Tongue (tissue), 2 donors: Measurements from ENCODE around the gene SOBP. TPM values are rescaled to one million over a fixed set of nuclear protein-coding genes. Genes with fewer than 3 reads are reported as not detected.
A peak's percentile ranks its signal among the peaks of the same experiment; 100 is the strongest.

Experiments
- DNase-seq: peaks from one replicate; pipeline ENCODE4 v3.0.0-alpha.2; 2015
- total RNA-seq: library from RNA; depleted of rRNA; stranded (reverse); fragments of >200 nt; gene quantifications from one replicate; pipeline ENCODE4 v1.2.3, GENCODE V29; 2014

The SOBP gene
- total RNA-seq, 1 donor from 2014 or later, result 19.2 TPM

DNA sequence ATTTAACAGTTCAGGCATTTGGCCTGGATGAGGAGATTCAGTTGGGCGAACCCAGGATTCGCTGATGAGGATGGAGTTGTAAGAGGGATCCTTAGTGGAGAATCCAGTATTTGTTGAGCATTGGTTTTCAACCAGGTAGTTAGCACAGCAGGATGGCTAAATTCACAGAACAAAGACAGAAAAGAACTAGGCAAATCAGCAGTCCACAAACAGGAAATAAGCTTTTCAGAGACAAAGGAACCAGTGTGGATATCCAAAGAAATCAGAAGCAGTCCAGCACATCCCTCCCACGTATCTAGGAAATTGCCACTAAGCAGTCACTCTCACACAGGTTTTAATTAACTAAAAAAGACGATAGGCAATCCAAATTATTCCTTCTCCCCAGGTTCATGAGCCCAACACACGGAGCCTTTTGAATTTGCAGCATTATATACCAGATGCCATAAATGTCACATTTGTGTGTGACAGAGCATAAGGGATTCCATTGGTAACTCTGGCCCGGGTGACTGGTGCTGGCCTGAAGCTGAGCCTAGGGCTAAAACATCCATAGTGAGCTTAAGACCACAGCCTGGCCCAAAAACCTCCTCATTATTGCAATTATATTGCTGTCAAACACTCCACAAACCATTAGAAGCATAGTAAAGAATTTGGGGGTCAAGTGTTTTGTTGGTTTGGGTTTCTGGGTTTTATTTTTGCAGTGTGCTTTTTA is 131.5 kb downstream of the SOBP start:
- DNase-seq, result no peak

DNA sequence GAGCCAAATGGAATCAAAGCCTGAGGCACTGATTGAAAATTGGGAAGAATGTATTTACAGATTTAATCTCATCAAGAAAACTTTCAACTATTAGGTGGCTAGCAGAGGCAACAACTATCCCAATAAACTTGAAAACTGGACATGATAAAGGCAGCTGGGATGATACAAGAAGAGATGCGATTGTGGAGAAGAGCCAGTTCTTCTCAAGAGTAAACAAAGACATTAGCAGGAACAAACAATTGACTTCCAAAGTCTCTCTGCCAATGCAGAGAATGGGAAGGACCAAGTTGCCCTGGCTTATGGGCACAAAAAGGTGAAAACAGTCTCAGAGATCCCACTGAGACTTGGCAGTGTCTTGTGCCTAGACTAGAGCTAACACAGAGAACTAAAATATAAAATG is 132.4 kb downstream of the SOBP start:
- DNase-seq, result no peak

DNA sequence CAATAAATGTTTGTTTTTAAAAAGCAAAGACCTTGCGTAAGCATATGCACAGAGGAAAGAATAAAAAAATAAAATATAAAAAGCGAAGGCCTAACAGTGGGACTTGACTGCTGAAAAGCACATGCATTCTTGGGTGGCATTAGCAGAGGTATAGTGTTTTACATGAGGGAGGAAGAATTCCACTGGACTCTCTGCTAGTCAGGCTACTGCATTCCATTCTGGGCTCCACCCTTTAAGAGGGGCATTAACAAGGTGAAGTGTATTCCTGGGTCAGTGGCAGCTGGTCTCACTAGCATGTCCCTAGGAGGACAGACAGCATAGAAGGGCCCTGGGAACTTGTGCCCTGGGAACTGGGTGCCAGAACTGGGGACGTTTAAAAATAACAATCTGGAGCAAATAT is 134.1 kb downstream of the SOBP start:
- DNase-seq, result no peak

DNA sequence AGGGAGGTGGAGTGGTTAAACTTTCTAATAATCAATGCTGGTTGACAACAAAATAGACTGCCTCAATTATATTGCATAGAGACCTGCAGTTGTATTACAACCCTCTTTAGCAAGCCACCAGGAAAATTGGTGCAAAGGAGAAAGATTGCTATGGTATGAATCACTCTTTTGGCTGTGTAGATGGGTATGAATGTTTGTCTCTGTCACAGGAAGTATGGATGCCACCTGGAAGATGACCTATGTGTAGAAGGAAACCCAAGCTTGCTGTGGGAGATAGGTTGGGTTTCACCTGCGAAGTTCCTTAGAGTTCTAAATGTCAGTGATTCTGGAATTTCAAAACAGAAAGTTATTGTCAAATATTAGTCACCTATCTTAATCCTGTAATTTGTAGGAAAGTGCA is 134.6 kb downstream of the SOBP start:
- DNase-seq, result no peak

DNA sequence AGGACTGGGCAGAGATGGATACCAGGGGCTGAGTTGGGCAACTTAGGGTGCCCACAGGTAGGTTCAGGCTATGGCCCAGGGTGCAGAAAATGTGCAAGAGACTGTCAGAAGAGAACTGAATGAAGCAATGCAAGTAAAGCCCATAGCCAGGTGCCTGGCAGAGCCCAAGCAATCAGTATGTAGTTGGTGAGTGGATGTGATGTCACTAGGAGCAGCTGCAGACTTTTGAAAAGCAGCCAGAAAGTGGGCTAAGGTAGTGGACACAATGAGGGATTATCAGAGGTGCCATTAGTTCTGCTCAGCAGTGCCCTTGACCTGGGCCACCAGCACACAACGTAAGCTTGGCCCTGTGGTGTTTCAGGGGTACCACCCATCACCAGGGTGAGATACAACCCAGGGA is 135.3 kb downstream of the SOBP start:
- DNase-seq, result peak; percentile 77

DNA sequence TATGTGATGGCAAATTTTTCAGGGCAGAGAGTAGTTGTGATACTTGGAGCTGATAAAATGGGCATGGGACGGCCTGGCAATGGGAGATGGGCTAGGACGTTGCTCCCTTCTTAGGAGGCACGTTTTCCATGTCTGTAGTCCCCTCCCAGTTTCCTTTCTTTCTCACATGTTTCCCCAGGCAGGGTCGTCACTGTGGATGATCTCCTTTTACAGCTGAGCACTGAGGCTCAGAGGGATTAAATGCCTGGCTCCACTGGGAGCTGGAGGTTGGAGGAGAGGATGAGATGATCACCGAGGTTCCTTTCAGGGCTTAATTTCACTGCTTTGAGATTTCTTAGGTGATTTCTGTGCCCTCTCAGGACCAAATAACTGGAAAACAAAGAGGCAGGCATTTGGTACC is 136.7 kb downstream of the SOBP start:
- no peak for DNase-seq

DNA sequence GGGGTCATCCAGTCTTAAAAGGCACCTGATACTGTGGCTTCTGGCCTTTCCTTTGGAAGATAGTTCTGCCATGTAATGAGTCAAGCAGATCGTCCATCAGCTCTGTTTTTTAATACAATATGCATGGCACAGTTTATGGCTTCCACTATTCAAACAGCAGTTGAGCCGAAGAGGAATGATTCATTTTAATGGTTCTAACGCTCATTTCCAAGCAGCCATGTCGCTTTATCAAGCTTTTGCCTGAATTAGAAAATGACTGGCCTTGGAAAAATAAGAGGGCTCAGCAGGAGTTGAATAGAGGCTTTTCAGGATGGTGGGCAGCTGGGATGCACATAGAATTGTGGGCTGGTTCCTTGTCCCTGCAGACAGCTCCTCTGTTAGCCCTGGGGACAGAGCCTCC is 138.1 kb downstream of the SOBP start:
- DNase-seq, result no peak

DNA sequence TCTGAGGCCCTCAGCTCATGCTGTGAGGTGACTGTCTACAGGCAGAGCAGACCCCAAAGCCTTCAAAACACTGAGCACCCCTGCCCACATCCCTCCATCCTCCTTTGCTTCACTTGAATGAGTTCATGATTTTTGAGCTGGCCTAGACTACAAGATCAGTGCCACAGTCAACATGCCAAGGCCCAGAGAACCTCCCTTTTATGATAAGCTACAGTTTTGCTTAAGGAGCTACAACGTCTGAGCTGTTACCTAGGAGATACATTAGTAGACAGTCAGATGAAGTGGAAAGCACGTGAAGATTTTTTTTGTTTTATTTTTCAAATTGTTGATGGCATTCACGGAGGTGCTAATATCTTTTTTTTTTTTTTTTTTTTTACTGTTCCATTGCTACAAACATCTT is 139.0 kb downstream of the SOBP start:
- DNase-seq, result no peak

DNA sequence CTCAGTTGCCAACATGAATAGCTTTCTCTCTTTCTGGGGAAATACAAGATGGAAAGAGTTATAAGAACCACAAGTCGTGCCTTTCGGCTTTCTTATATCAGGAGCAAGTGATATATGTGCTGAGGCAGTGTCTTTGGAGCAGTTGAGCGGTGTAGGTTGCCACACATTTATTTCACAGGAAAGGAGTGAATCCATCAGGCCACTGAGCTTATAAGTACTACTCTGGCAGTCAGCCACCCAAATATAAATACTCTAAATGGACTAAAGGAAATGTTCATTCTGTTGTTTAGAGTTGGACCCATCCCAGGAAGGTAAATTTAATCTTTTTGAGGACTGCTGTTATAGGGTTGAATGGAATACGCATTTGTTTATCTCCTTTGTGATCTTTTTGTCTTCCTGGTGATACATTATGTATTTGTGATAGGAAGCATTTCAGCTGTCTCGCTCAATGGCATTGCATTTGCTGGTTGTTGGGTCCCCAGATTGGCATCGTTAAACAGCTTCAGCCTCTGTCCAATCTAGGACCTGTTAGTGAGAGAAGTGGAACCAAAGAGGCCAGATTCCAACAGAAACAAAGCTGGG is 139.7 kb downstream of the SOBP start:
- peak; percentile 73 for DNase-seq

DNA sequence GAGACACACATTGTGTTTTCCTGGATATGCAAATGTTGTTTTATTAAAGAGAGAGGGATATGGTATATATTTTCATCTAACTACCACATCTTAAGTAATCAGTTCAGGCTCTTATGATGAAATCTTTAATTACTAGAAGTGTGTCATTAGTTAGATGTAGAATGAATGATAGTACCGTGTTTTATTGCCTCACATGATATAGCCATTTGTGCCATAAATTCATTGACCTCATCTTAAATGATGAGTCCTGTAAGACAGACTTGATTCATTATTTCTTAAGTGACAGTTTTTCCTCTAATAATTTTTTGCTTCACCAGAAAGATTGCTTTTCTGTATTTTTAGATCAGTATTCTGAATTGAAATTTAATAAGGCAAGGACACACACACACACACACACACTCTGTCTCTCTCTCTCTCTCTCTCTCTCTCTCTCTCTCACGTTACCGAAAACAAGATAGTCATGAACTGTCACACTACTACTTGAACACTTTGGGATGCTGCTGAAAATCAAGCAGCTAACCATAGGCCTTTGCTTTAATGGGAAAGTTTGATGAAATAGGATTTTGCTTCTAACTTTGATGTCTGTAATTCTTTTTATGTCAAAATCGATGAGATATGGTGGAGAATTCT is 140.5 kb downstream of the SOBP start:
- no peak for DNase-seq

DNA sequence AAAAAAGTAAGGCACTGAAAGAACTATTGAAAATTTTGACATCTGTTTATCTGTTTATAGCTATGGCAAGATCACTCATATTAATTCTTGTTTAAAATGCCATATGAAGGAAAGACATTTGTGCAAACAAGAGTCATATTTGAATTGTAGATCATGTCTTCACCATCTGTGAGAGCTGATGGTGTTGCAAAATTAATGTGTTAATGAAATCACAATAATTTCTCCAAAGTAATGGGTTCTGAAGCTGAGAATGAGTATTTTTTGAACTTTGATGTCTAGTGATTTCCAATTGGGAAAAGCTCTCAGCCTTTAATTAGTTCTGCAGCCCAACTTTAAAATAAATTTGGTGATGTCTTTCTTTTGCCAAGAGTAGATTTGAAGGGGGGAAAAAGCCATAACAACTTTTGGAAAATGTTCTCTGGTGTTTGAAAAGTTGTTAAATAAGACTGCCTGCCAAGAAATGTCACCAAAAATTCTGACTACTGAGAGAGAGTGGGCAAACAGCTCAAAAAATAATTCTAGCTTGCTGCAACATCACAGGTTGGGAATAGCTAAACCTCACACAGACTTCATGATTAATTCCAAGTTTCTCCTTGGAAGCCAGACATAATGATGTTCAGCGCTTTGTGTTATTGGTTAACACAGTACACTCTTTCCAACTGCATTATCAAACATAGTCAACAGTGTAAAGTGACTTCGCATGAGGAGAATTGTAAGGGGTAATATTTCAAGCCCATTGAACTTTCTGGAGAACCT is 142.6 kb downstream of the SOBP start:
- peak; percentile 38 for DNase-seq

DNA sequence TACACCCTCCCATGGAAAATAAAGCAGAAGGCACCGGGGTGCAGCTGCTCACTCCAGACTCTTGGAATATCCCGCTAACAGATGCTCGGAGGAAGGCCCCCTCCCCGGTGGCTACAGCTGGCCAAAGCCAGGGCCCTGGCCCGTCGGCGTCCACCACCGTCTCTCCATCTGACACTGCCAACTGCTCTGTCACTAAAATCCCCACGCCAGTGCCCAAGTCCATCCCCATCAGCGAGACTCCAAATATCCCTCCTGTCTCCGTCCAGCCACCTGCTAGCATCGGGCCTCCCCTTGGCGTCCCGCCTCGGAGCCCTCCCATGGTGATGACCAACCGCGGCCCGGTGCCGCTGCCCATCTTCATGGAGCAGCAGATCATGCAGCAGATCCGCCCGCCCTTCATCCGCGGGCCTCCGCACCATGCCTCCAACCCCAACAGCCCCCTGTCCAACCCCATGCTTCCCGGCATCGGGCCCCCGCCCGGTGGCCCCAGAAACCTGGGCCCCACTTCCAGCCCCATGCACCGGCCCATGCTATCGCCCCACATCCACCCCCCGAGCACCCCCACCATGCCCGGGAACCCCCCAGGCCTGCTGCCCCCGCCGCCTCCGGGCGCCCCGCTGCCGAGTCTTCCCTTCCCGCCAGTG is 143.9 kb downstream of the SOBP start:
- DNase-seq, result peak; percentile 89

DNA sequence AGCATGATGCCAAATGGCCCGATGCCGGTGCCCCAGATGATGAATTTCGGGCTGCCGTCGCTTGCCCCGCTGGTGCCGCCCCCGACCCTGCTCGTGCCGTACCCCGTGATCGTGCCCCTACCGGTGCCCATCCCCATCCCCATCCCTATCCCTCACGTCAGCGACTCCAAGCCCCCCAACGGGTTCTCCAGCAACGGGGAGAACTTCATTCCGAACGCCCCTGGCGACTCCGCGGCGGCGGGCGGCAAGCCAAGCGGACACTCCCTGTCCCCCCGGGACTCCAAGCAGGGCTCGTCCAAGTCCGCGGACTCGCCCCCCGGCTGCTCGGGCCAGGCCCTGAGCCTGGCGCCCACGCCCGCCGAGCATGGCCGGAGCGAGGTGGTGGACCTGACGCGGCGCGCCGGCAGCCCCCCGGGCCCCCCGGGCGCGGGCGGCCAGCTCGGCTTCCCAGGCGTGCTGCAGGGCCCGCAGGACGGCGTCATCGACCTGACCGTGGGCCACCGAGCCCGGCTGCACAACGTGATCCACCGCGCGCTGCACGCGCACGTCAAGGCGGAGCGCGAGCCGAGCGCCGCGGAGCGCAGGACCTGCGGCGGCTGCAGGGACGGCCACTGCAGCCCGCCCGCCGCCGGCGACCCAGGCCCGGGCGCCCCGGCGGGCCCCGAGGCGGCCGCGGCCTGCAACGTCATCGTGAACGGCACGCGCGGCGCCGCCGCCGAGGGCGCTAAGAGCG is 144.6 kb downstream of the SOBP start:
- no peak for DNase-seq

DNA sequence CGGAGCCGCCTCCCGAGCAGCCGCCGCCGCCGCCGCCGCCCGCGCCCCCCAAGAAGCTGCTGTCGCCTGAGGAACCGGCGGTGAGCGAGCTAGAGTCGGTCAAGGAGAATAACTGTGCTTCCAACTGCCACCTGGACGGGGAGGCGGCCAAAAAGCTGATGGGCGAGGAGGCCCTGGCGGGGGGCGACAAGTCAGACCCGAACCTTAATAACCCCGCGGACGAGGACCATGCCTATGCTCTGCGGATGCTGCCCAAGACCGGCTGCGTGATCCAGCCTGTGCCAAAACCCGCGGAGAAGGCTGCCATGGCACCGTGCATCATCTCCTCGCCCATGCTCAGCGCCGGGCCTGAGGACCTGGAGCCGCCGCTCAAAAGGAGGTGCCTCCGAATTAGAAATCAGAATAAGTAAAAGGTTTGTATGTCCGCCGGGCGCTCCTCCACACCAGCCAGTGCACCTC is 145.2 kb downstream of the SOBP start:
- DNase-seq, result no peak

DNA sequence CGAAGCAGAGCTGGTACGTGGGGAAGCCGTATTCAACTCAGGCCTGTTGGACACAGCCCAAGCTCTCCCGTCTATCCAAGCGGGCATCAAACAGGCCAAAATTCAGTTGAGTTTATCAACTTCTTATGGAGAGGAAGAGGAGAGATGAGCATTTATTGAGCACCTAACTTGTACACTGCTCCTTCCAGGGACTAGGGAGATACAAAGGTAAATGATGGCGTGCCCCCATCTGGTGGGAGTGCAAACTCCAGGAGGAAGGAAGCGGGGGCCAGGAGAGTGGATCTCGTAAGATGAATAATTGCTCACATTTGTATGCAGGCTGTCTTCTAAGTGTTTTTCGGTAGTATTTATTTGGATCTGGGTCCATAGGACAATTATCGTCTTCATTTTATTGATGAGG is 146.6 kb downstream of the SOBP start:
- DNase-seq, result no peak

DNA sequence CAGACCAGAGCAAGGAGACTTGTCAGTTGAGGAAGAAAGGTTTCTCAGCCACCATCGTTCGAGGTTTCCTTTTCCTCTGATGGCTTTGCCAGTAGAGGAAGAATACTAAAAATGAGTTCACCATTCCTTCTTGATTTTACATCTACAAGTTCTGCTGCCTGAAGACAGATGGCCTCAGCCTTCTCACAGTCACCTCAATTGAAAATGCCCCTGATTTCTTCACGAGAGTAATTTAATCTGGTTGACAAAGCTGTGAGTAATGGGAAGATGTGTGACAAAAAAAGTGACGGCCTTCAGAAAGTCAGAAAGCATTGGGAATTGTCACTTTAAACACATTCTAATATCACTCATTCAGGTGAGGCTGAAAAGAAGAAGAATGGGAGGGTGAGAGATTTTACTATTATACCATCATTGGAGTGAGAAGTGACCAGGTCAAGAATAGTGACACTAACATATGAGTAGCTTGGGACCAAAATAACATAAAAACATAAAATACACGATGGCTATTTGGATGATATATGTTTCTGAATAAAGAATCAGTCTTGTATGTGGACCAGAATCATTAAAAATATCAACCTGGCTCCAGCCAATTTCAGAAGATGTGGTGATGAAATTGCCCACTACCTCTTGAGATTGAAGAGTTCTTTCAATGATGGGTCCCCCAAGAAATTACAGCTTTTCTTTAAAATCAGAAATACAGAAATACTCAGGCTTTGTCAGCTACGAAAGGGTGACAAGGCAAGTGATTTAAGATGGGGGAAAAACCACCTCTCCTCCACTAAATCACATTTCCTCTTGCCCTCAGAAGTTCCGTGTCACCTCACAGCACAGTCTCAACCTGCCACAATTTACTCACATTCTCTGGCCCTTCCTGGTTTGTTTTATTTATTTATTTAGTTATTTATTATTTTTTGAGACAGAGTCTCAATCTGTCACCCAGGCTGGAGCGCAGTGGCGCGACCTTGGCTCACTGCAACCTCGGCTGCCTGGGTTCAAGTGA is 147.7 kb downstream of the SOBP start:
- no peak for DNase-seq

DNA sequence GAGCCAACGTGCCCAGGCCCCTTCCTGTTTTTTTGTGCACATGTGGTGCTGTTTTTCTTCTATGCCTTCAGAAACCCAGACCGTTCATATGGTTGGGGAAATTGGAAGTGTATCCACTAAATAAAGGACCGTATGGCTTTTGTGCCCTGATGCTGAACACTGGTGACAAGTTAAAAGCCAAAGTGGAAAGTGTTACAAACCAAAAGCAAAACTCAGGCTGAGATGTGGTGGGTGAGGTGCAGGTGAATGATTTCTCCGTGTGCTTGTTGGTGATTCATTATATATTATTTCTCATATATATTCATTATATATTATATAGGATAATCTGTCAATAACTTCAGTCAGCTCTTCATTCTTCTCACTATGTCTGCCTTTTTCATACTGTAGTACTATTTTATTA is 148.6 kb downstream of the SOBP start:
- DNase-seq, result no peak

DNA sequence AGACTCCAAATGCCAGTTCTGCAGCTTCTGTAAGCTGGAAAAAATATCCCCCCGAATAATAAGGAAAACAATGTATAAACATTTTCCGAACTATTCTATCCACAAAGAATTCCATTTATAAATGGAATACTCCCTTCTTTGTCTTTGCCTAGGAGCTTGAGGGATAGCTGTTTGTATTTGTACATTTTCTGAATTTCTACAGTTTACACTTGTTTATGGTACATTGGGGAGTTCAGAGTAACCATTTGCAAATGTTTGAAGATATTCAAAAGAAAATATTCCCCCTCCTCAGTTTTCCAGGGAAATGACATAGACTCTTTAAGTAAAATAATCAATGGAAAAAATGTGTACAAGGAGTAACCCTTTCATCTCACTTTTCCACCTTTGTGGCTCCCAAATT is 149.6 kb downstream of the SOBP start:
- no peak for DNase-seq

DNA sequence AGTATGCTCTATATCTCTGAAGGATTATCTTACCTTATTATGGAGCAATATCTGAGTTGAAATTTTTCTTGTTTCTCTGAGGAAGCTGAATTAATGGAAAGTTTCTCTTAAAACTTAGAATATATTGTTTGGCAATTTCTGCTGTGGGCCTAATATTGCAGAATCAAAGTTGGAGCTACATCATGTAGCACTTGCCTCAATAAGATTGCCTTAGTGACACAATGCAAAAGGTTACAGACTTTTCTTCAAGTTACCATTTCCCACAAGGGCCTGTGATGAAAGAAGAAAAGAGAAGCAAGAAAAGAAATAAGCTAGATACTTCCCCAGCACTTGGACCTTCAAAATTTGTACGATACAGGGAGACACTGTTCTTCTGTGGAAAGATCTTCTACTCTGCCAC is 151.2 kb downstream of the SOBP start:
- DNase-seq, result no peak

DNA sequence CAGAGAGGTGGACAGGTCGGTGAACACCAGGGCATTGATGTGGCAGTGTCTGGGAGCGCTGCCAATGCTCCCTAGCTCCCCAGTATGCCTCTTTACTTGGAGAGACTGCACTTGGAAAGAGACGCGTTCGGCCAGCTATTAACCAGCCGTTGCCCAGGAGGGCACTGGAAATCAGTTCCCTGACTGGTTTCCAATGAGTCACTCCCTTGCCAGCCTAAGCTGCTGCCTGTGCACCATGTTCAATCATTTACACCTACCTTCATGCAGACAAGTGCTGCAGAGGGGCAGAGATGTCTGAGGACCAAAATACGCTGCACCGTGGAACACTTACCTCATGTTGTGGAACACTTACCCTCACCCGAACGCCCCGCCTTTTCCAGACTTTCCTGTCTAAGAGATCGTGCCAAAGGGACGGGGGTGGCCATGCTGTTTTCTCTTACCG is 151.6 kb downstream of the SOBP start:
- peak; percentile 37 for DNase-seq
